Measurements from ENCODE around the gene VMAC. TPM values are rescaled to one million over a fixed set of nuclear protein-coding genes. Genes with fewer than 3 reads are reported as not detected.

VMAC gene
- total and polyA plus RNA-seq, 8 donors = 3.6 to 60.8 (median 6.7) TPM

GRCh38 chr19:5950741-5951140, 46.1 kb downstream of the VMAC start:
- intact Hi-C loops (cut with DNase I; ENCODE audit: low total_unique reads) = no loop called here
- no peak for DNase-seq
- H3K4me3 ChIP-seq = peak overlapping the region in 2 of 4 donors; percentile 2 to 10
- 29 to 41% (median 40%) methylated on average over 3 of the region's 3 CpGs for WGBS, 5 donors
- no peaks in the 10 kb centered on the region for H3K27me3 ChIP-seq
- peaks cover 0 to 4% (median 1%) of the 10 kb centered on the region in 4 donors for H3K36me3 ChIP-seq
- no peak for TF ChIP-seq POLR2A (IDR thresholded peaks at IDR 0.05)
- TF ChIP-seq CTCF (IDR thresholded peaks at IDR 0.05) = no peak
- no peak for TF ChIP-seq EP300 (IDR thresholded peaks at IDR 0.05)
- no peak for TF ChIP-seq POLR2AphosphoS5 (IDR thresholded peaks at IDR 0.05)
- no peaks in the 10 kb centered on the region for H3K9me3 ChIP-seq
- H3K4me1 ChIP-seq = peaks cover 92 to 100% (median 97%) of the 10 kb centered on the region in 4 donors
- peak overlapping the region in 4 of 5 donors; percentile 75 to 84 (median 80) for H3K27ac ChIP-seq

GRCh38 chr19:5951338-5951861, 46.7 kb downstream of the VMAC start:
- DNase-seq = peak; percentile 59 to 78
- H3K27ac ChIP-seq = peak overlapping the region; percentile 40 to 84 (median 79)
- TF ChIP-seq POLR2AphosphoS5 (IDR thresholded peaks at IDR 0.05) (no peak), POLR2A (IDR thresholded peaks at IDR 0.05) (no peak), CTCF (IDR thresholded peaks at IDR 0.05) (no peak), EP300 (IDR thresholded peaks at IDR 0.05) (no peak)
- intact Hi-C loops (cut with DNase I; ENCODE audit: low total_unique reads) = no loop called here
- H3K4me1 ChIP-seq = peaks cover 92 to 100% (median 99%) of the 10 kb centered on the region in 4 donors
- peak overlapping the region in 2 of 4 donors; percentile 2 to 10 for H3K4me3 ChIP-seq
- 19 to 45% (median 22%) methylated on average over 18 to 19 of the region's 19 CpGs for WGBS, 5 donors
- no peaks in the 10 kb centered on the region for H3K36me3 ChIP-seq
- no peaks in the 10 kb centered on the region for H3K9me3 ChIP-seq
- no peaks in the 10 kb centered on the region for H3K27me3 ChIP-seq

GRCh38 chr19:5952193-5953029, 47.7 kb downstream of the VMAC start:
- H3K36me3 ChIP-seq = no peaks in the 10 kb centered on the region
- H3K4me3 ChIP-seq = no peak overlapping the region
- 60 to 78% (median 76%) methylated on average over 17 to 18 of the region's 18 CpGs for WGBS, 5 donors
- no peaks in the 10 kb centered on the region for H3K27me3 ChIP-seq
- no peaks in the 10 kb centered on the region for H3K9me3 ChIP-seq
- peaks cover 90 to 100% (median 98%) of the 10 kb centered on the region in 4 donors for H3K4me1 ChIP-seq
- no peak for DNase-seq
- H3K27ac ChIP-seq = peak overlapping the region in 4 of 5 donors; percentile 75 to 84 (median 80)
- intact Hi-C loops (cut with DNase I; ENCODE audit: low total_unique reads) = no loop called here
- TF ChIP-seq CTCF (IDR thresholded peaks at IDR 0.05) (no peak), POLR2A (IDR thresholded peaks at IDR 0.05) (no peak), EP300 (IDR thresholded peaks at IDR 0.05) (no peak), POLR2AphosphoS5 (IDR thresholded peaks at IDR 0.05) (no peak)

GRCh38 chr19:5953030-5953589, 48.4 kb downstream of the VMAC start:
- Histone ChIP-seq H3K27me3 (no peaks in the 10 kb centered on the region), H3K27ac (peak overlapping the region in 4 of 5 donors; percentile 75 to 84 (median 80)), H3K9me3 (no peaks in the 10 kb centered on the region), H3K36me3 (peaks cover 0 to 4% (median 0%) of the 10 kb centered on the region in 4 donors), H3K4me3 (no peak overlapping the region), H3K4me1 (peaks cover 90 to 100% (median 98%) of the 10 kb centered on the region in 4 donors)
- DNase-seq = no peak
- intact Hi-C loops (cut with DNase I; ENCODE audit: low total_unique reads) = no loop called here
- TF ChIP-seq POLR2A (IDR thresholded peaks at IDR 0.05) = no peak
- TF ChIP-seq POLR2AphosphoS5 (IDR thresholded peaks at IDR 0.05) = peak in 1 of 3 donors; percentile 21
- TF ChIP-seq CTCF (IDR thresholded peaks at IDR 0.05) = no peak
- no peak for TF ChIP-seq EP300 (IDR thresholded peaks at IDR 0.05)
- WGBS, 5 donors = 43 to 57% (median 56%) methylated on average over 5 of the region's 5 CpGs

Measured in stomach (tissue), 9 donors.